RCC 7860 (cell line): ENCODE results near the gene TMEM86B.

Source experiments
- DNase-seq: peaks from one replicate; pipeline ENCODE4 v3.0.0-alpha.2; 2015; ENCODE audit warnings: low spot score
- FAIRE-seq: peaks from 2 replicates; lab custom pipeline; 2012; peaks lifted over from hg19 to GRCh38; lab: Jason Lieb, UNC

Gene TMEM86B

DNA sequence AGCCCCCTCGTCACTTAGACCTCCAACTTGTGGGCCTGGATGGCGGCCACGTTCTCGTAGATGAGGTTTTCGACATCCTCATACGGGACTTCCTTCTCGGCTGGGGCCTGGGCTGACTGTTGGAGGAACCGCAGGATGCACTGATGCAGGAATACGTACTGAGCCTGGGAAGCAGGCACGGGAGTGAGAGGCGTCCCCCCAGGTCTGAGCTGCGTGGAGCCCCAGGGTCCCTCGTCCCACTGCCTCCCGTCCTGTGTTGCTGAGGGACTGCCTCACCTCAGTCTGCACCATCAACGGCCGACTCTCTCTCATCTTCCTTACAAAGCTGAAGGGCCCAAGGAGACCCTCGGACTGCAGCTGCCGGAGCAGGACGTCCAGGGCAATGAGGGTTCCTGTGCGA lies 46.8 kb downstream of the TMEM86B start:
- FAIRE-seq (no peak), DNase-seq (no peak)

DNA sequence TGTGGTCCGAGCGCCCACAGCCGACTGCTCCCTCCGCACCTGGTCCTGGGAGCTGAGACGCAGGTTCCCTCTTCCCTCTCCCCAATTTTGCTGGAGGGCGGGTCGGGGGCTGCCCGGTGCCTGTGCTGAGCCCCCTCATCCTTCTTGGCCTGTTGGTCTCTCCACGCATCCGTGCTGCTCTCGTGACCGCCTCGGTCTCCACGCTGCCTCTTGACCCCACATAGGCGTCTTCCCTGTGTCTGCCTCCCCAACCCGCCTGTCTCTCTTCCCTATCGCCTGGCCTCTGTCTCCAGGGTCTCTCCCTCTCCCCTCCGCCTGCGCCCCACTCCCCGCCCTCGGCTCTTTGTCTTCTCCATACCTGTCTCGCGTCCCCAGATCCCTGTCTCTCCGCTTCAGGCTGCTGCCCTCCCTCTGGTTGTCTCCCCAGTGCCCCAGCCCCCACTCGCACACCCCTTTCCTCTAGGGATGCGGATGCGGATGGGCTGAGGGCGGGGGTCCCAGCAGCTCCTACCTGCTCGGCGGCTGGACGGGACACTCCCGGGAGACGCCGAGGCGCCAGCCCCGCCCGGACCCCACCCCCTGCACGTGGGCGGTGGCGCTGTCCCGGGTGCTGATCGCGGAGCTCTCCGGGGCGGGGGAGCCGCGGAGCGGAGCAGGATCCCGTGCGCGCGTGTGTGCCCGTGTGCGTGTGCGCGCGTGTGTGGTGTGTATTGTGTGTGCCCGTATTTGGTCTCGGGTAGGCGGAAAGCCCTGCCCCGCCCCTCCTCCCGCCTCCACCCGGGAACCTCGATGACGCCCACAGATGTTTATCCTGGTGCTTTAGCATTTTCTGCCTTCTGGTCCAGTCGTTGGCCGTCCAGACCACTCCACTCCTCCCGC lies 48.7 kb downstream of the TMEM86B start, which contains the start of gene SYT5:
TSS of gene SYT5 (minus strand) at position 684 of the 879 bp plus-strand sequence. CDS start 1,248 bp downstream, outside the sequence.
- FAIRE-seq (no peak), DNase-seq (no peak)

DNA sequence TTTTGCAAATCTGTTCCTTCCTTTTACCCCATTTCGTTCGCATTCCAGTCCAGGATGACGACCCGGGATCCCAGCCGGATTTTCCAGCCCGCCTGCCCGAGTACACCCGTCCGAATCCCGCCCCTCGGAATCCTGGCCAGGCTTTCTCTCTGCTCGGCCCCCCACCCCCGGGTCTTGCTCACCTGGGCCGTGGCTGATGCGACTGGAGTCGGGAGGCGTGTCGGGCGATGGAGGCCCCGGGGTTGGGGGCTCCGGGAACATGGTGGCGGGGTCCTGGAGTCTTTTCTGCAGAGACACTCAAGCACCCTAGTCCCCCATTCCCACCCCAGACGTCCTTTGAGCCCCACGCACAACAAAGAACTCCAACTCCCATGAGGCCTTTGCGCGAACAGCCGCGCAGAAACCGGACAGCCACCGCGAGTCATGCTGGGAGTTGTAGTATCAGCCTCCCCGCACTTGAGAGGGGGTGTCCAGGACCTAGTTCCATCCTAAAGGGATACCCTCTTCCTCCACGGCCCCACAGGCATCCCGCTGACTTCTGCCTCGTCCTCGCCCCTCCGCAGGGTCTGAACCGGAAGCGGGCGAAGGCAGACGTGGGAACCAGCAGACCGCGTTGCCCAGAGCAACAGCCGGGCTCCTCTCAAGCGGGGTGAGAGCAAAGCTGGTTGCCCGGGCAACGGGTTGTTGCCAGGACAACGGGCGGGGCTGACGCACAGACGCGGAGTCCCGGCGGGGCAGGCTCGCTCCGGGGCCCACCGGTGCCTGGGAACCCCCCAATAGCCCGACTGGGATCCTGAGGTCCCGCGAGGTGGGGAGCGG lies 49.6 kb downstream of the TMEM86B start:
- DNase-seq (no peak), FAIRE-seq (no peak)
